Activated CD4-positive, alpha-beta T cell treated with anti-CD3 and anti-CD28 coated beads for 36 hours (primary cell): ENCODE results near the gene GDPD3. TPM values are rescaled to one million over a fixed set of nuclear protein-coding genes. Genes with fewer than 3 reads are reported as not detected.

Experiments used
- total RNA-seq, 2 experiments: library from RNA; stranded (reverse); gene quantifications; one replicate each; pipeline ENCODE4 v1.2.3, GENCODE V29; 2021

GDPD3 gene
- total RNA-seq, 2 experiments from 2014 or later: 6.1 to 7.0 TPM

Other genes with a start within 250 kb of the GDPD3 start
- gene SEZ6L2, start 214.0 kb downstream of the GDPD3 start, total RNA-seq: under 1 TPM; 0.27 to 0.42 TPM
- 1 to 10 TPM; 2.7 to 3.2 TPM for gene ASPHD1, start 213.0 kb downstream of the GDPD3 start, total RNA-seq
- gene KCTD13, start 187.3 kb downstream of the GDPD3 start, total RNA-seq: 10 to 100 TPM; 30.4 to 33.4 TPM
- 10 to 100 TPM; 34.6 to 42.5 TPM for gene TMEM219, start 151.5 kb downstream of the GDPD3 start, total RNA-seq
- gene TAOK2, start 139.7 kb downstream of the GDPD3 start, total RNA-seq: 10 to 100 TPM; 24.1 to 24.4 TPM
- 10 to 100 TPM; 25.1 to 36.8 TPM for gene HIRIP3, start 117.9 kb downstream of the GDPD3 start, total RNA-seq
- 100 to 1,000 TPM in 1 of 2 experiments, 10 to 100 TPM in 1; 80.1 to 106 TPM for gene INO80E, start 117.3 kb downstream of the GDPD3 start, total RNA-seq
- gene DOC2A, start 102.5 kb downstream of the GDPD3 start, total RNA-seq: 1 to 10 TPM in 1 of 2 experiments, under 1 TPM in 1; 0.69 to 1.3 TPM
- gene C16orf92, start 90.3 kb downstream of the GDPD3 start, total RNA-seq: not detected
- gene TLCD3B, start 82.3 kb downstream of the GDPD3 start, total RNA-seq: 1 to 10 TPM; 3.7 to 4.0 TPM
- gene ALDOA, start 47.8 kb downstream of the GDPD3 start, total RNA-seq: 1,000 to 10,000 TPM; 2,482 to 3,644 TPM
- 100 to 1,000 TPM; 106 to 113 TPM for gene PPP4C, start 37.5 kb downstream of the GDPD3 start, total RNA-seq
- 1 to 10 TPM; 2.7 to 3.0 TPM for gene TBX6, start 21.6 kb downstream of the GDPD3 start, total RNA-seq
- gene YPEL3, start 17.3 kb downstream of the GDPD3 start, total RNA-seq: 10 to 100 TPM; 17.4 to 19.1 TPM
- gene MAPK3, start 9.7 kb upstream of the GDPD3 start, total RNA-seq: 10 to 100 TPM; 59.0 to 81.7 TPM
- gene CORO1A, start 70.1 kb upstream of the GDPD3 start, total RNA-seq: 1,000 to 10,000 TPM in 1 of 2 experiments, 100 to 1,000 TPM in 1; 997 to 1,175 TPM
- gene BOLA2B, start 80.1 kb upstream of the GDPD3 start, total RNA-seq: 100 to 1,000 TPM; 188 to 190 TPM
- gene SLX1A, start 80.3 kb upstream of the GDPD3 start, total RNA-seq: 10 to 100 TPM; 24.4 to 99.3 TPM
- 10 to 100 TPM; 17.4 to 18.9 TPM for gene SULT1A3, start 85.7 kb upstream of the GDPD3 start, total RNA-seq
- gene NPIPB13, start 134.9 kb upstream of the GDPD3 start, total RNA-seq: 10 to 100 TPM; 10.5 to 11.3 TPM
- gene CD2BP2, start 241.8 kb upstream of the GDPD3 start, total RNA-seq: 10 to 100 TPM; 42.3 to 51.8 TPM